ENCODE results near the gene NCSTN.

Gene NCSTN

DNA sequence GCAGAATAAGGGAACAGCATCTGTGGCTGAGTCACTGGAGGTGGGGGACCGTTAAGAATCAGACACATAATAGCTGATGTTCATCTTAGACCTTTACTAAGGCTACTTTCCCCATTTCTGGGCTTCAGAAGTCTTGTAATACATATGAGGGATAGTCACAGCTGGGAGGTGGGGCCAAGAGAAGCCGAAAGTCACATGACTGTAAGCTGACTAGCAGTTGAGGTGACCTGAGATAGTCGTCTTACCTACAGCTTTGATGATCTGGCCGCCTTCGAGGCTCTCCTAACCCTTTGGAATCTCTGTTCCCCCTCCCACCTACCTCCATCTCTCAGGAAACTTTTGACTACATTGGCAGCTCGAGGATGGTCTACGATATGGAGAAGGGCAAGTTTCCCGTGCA is 9.4 kb downstream of the NCSTN start:
- no peak for DNase-seq

DNA sequence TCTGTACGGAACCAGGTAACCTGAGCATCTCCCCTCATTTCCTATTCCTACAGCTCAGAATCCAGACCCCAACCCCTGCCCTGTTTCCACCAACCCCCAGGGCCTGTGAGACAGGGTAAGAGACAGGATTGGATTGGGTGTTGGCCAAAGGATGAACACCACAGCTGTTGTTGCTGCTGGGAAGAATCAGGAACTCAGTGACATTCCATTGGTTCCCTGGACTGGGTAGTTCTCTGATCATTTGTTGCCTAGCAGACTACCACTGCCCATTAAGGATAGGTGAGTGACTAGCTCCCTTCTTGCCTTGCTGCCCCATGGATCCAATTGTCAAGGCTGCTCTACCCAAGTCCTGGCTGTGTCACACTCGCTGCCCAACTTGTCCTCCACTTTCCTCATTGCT is 10.0 kb downstream of the NCSTN start:
- no peak for DNase-seq

DNA sequence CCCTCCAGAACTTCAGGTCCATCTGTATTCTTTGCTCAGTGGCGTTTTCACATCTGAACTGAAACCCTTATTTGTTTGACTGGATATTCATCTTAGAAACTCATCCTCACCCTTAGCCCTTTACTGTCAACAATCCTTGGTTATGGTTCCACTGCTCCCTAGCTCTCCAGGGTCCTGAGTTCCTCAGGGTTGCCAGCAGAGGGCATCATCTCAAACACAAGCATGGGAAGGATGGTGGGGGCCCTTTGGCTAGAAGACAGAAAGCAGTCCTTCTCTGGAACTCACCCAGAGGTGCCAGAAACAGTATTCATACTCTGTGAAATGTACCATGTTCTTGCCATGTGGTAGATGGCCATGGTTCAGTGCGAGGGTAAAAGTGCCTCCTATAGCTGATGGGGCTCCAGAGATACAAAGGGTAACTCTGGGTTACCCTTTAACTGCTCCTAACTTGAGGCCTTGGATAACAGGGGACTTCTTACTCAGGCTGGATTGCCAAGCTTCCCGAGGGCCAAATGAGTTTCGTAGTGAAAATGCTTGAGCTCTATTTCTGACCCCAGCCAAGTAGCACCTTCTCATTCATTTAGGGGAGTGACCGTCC is 11.3 kb downstream of the NCSTN start:
- DNase-seq = peak; percentile 1

DNA sequence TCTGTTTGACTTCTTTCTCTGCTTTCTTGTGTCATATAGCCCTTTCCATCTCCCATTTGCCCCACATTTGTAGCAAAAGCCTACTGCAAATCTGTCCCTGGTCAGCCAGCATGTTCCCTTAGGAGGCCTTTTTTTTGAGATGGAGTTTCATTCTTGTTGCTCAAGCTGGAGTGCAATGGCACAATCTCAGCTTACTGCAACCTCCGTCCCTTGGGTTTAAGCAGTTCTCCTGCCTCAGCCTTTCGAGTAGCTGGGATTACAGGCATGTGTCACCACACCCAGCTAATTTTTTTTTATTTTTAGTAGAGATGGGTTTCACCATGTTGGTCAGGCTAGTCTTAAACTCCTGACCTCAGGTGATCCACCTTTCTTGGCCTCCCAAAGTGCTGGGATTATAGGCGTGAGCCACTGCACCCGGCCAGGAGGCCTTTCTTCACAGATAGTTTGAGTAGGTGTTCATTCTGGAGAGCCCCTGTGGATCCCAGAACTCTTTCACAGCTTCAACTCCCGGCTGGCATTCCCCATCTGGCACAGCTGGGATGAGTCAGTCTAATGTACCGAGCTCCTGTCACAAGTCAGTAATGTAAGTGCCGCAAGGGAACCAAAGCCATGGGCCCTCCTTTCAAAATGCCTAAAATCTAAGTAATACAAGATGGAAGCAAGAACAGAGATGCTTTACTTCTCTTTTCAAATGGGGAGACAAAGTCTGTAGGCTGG is 14.3 kb downstream of the NCSTN start:
- no peak for DNase-seq

DNA sequence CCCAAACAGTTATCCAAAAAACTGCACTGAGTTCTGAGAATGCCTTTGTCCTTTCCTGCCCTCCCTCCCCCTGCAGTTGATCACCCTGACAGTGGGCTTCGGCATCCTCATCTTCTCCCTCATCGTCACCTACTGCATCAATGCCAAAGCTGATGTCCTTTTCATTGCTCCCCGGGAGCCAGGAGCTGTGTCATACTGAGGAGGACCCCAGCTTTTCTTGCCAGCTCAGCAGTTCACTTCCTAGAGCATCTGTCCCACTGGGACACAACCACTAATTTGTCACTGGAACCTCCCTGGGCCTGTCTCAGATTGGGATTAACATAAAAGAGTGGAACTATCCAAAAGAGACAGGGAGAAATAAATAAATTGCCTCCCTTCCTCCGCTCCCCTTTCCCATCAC is 14.9 kb downstream of the NCSTN start:
- DNase-seq = no peak

DNA sequence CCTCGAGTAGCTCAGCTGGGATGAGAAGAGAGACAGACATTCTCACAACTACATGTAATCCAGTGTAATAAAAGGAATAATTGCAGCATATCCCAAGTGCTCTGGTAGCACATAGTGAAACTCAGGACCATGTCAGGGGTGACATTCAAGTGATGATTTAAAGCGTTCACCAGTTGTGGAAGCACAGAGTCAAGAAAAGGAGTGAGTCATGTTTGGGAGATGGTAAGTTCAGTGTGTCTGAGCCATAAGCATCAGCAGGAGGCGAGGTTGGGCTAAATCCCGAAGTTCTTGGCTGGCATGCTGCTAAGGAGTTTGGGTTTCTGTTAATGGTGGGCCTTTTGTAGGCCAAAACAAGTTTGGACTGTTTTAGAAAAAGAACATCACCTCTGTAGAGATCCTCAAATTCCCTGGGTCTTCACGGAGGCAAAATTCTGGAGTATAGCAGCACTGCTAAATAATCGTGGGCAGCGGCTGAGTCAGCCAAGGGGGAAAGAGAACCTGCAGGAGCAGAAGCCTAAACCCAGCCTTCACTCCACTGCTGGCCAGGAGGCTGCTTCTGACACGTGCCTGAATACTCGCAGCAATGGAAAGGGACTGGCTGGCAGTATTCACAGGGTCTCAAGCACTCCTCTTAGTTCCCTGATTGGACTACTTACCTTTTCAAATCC is 16.5 kb downstream of the NCSTN start:
- no peak for DNase-seq

DNA sequence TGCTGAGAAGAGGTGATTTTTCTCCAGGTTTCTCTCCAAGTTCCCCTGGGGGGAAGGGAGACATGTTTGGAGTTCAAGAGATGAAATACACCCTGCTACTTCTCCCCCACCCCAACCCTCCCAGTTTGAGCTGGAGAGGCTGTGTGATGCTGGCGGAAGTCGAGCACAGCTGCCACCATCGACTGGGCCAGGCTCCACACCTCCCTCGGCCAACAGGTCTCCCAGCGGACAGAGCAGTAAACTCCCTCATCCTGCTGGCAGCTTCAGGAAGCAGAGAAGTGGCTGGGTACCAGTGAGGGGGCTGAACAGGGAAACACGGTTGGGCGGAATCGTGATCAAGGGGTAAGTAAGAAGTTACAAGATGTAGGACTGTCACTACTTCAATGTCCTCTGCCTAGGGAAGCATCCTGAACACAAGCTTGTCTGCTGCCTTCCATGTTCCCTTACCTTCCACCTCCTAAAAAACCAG is 17.1 kb downstream of the NCSTN start:
- DNase-seq = no peak

DNA sequence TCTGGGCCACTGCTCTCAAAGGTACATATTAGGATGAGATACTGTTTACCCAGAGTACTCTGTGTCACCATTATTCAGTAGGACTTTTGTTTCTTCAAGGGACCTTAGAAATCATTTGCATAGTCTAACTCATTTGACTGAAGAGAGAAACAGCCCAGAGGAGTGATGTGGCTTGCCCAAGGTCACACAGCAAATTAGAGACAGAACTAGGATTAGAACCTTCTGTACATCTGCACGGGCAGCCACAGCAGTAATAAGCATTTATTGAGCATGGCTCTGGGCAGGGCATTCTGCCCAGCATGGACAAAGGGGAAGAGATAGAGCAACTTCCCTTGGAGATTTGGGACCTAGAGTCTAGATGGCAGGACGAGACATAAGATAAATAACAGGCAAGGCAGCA is 18.0 kb downstream of the NCSTN start:
- DNase-seq = no peak

DNA sequence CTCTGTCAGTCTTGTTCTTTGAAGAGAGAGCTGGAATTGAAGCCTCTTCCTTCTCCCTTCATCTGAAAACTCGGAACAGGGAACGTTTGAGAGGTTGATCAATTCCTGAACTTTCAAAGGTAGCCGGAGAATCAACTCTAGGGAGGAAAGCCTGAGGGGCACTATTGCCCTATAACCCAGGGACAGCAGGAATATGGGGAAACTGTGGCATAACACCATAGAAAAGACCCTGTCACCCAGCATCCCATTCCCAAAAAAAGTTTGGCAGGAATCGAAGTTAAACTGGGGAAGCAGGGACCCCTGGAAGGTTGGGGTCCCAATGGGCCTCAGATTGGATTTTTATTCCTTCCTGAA is 18.6 kb downstream of the NCSTN start:
- no peak for DNase-seq

DNA sequence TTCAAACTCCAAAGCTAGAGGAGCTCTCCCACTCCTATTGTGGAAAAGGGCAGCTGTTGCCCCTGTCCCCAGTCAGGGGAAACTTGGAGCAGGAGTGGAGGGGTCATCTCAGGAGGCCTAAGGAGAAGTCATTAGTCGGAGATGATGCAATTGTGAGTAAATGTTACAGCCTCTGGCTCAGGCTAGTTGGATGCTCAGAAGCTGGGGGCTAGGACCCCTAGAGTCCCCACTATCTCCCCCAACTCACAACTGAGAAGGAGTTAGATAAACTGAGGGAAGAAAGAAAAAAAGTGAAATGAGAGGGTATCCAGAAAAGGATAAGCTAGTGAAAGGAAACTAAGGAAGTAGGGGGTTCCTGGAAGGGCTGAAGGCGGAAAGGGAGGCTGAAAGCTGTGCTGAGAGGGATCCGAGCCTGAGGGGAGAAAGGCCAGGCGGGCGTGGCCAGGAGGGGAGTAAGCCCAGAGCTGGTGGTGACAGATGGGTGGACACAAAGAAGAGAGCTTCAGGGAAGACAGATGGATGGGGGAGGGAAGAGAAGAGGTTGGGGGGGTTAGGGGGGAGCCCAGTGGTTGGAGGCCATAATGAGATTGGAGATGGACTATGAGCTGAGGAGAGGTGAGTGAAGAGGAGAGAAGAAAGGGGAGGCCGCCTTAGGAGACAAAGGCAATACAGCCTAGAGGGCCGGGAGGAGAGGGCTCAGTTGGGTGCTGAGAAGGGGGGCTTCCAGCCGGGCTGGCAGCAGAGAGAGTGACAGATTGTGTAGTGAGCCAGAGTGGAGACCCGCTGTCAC is 19.2 kb downstream of the NCSTN start:
- no peak for DNase-seq

DNA sequence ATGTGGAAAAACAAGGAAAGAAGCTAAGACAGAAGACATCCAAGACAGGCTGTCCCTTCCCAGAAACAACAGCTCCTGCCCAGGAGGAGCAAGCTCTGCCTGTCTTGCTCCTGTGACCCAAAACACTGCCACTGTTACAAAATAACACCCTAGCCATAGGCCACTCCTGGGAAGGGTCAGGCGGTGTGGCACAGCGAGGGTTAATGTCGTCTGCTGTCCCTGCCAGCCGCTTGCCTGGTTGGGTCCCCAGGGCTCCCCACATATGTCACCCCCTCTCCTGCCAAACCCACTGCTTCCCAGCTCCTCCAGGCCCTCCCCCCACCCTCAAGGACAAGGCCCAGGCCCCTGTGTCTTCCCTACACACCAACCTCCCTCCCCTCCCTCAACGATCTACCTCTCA is 19.8 kb downstream of the NCSTN start:
- no peak for DNase-seq

DNA sequence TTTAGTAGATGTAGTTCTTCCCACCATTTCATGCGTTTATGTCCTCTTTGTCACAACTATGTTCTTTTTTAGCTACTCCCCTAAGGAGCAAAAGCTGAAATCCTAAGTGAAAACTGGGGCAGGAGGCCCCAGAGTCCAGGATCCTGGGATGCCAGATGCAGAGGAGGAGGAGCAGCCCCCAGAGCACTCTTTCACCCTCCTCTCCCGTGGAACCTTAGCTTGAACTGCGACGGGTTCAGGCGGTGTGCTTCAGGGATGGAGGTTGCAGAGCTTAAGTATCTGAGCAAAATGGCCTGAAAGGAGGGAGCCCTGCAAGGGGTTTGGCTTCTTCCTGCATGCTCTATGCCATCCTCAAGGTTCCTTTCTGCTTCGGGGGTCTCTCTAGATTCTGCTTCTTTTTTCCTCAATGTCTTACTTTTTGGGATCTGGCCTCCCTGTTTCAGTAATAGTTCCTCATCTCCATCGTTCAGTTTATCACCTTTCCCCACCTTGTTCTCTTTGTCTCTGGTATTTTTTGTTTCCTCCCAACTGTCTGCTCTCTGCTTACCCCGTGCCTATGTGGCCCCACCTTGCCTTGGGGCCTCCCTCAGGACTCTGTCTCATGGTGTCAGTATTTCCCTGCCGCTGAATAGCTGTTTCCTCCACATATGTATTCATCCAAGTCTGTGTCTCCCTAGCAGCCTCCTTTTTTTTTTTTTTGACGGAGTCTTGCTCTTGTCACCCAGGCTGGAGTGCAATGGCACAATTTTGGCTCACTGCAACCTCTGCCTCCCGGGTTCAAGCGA is 21.0 kb downstream of the NCSTN start:
- no peak for DNase-seq

DNA sequence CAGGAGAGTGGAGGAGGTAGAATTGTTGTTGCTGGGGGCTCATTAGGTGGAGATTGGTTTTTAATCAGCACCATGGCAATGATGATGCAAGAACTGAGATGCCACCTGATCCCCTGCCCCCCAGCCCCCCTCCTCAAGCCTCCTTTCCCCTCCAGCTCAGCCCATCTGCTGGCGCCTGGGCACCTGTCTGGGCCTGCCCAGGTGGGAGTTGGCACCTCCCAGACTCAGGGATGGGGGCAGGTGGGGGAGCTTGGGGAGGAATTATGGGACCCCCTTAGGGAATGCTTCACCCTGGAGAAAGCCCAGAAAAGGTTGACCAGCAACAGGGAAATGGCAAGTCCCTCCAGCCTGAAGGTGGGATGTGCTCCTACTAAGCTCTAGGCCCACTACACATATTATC is 22.1 kb downstream of the NCSTN start:
- DNase-seq = no peak

DNA sequence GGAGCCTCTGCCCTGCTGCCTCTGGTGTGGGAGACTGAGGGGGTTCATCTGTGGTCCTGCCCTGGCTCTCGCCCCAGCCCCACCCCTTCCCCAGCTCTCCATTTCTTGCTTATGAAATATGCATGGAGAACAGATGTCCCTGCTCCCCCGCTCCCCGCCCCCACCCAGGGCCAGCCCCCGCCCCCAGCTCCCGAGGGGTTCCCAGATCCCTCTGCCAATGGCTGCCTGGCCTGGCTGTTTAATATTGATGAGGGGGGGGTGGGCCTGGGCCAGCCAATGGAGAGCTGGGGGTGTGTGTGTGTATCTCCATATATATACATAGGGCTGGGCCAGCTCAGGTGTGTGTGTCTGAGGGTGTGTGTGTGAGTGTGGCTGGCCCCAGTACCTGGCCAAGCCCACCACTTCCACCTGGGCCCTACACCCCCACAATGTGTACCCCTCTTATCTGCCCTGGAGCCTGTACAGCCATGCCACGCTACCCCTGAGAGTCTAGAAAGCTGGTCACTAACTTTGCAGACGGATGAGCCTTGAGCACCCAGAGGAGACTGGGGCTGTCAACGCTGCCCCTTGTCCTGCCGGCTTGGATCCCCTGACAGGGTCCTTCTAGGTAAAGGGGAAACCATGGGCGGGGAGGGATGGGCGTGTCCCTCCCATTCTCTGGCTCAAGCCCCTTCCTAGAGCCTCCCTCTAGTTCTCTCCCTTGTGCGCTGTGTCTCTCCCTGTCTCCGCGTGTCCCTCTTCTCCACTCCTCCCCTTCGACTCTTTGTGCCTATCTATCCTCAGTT is 23.7 kb downstream of the NCSTN start, which contains the start of gene NHLH1:
NHLH1 (plus strand) TSS at position 341 of the 785 bp plus-strand sequence. CDS start 3,661 bp downstream, outside the sequence.
- no peak for DNase-seq

DNA sequence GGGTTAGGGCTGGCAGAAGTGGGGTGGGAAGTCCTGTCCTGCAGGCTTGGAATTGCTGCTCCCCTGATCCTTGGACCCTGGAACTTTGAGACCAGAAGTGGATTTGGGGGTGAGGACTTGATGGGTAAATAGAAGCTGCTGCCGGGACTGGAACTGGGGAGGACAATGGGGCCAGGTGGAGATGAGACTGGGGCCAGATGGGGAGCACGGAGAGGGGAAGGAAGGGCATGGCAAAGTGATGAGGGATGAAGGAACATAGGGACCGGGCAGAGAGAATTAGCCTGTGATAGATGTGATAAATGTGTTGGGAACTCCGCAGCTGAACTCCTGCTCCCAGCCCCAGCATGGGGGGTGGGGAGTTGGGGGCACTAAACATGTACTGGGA is 24.3 kb downstream of the NCSTN start:
- DNase-seq = no peak

DNA sequence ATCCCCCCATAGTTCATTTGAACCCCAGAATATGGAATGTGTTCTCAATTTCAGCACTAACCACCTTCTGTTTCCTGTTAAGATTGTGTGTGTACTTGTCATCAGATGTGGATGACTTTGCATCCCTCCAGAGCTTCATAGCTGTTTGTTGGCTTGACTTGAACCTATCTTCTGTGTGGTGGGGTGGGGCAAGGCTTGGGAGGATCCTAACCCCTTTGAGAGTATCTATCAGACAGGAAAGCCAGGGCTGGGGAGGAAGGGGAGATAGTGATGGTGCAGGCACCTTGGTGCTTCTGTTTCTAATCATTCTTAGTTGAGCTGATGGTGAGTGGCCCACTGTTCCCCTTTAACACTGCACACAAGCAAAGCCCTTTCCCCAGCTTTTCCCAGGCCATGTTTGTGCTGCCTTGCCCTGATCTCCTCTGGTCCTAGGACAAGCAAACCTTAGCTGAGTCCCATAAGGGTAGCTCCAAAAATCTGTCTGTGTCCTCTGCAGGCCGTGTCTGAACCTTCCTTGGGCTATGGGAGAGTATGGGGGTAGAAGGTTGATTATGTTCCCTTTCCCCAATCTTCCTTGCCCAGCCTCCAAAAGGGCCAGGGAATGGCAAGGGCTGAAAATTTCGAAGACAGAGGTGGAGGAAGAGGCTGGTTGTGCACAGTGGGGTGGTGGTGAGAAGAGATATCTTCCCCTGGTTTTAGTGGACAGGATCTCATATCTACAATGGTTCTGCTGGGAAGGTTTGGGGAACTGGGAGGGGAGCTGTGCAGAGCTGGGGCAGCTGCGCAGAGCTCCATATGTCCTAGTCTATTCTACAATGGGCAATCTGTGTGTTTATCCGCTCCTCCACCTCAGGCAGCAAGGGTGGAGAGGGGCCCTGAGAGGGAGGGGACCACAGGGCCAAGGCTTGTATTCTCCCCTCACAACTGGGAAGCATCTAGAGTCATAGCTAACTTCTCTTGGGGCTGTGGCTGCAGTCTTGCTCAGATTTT is 25.0 kb downstream of the NCSTN start:
- DNase-seq = no peak

DNA sequence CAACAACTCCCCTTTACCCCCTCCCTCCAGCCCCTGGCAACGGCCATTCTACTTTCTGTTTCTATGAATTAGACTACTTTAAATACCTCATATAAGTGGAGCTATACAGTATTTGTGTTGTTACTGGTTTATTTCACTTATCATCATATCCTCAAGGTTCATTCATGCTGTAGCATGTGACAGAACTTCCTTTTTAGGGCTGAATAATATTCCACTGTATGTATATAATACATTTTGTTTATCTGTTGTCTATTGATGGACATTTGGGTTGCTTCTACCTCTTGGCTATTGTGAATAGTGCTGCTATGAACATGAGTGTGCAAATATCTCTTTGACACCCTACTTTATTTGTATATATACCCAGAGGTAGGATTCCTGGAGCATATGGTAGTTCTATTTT is 25.9 kb downstream of the NCSTN start:
- no peak for DNase-seq

DNA sequence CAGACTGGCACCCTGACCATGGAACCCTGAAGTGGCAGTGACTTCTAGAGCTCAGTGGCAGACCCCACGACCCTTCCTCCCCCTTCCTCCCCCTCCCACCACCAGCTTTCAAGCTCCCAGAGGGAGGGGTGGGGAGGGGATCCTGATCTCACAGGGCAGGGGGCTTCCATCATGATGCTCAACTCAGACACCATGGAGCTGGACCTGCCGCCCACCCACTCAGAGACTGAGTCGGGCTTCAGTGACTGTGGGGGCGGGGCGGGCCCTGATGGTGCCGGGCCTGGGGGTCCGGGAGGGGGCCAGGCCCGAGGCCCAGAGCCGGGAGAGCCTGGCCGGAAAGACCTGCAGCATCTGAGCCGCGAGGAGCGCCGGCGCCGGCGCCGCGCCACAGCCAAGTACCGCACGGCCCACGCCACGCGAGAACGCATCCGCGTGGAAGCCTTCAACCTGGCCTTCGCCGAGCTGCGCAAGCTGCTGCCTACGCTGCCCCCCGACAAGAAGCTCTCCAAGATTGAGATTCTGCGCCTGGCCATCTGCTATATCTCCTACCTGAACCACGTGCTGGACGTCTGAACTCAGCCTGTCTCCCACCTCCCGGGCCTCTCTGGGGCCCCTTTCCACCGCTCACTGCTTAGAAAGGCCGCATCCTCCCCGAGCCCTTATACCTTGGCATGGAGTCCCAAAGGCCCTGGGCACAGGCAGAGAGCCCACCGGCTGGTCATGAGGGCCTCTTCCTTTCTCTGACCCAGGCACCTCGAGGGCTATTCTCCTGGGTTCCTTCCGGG is 27.6 kb downstream of the NCSTN start:
- DNase-seq = no peak

DNA sequence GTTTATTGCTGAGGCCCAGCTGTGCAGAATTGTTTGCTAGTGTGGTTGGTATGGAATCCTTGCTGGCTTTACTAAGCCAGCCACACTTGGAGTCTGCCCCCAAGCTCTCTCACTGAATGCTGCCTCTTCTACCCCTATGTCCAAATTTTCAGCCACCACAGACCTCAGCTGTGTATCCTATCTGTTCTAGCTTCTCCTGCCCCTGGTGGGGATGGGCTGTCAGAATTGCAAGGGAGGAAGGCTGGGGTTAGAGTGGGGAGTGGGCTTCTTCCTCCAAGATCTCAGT is 28.1 kb downstream of the NCSTN start:
- DNase-seq = no peak

DNA sequence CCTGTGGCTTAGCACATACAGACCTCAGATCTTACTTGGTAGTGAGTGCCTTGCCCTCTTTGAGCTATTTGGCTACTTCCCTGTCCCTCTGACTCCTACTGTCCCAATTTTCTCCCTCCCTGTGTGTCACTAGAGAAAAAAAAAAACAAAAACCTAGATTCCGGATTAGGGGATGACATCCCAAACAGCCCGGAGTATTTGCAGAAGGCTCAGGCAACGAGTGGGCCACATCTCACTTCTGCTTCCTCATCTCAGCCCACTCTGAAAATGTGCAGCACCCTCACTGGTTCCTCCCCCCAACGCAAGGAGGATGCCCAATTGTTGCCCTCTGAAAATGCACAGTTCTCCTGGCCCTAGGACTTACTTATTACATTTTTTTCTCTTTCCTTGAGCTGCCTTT is 28.6 kb downstream of the NCSTN start:
- no peak for DNase-seq
